ENCODE measurements around the gene EDRF1. TPM values are rescaled to one million over a fixed set of nuclear protein-coding genes. Genes with fewer than 3 reads are reported as not detected.

The EDRF1 gene
- total and polyA plus RNA-seq, 2 experiments from 2014 or later: 10.1 to 28.9 TPM

GRCh38 chr10:125783957-125784356 is 64.4 kb downstream of the EDRF1 start:
- no peak for DNase-seq (ENCODE audit: low spot score)
- Histone ChIP-seq H2AFZ (no peak overlapping the region), H3K9me3 (ENCODE audit: low read depth) (no peaks in the 10 kb centered on the region), H3K4me3 (no peak overlapping the region), H3K27me3 (no peaks in the 10 kb centered on the region), H3K4me2 (no peak overlapping the region), H4K20me1 (ENCODE audit: insufficient read depth, poor library complexity, severe bottlenecking) (no peaks in the 10 kb centered on the region), H3K4me1 (ENCODE audit: insufficient read depth) (no peaks in the 10 kb centered on the region), H3K27ac (no peak overlapping the region), H3K9me2 (replicated peaks; ENCODE audit: insufficient read depth) (no peaks in the 10 kb centered on the region), H3K79me2 (no peaks in the 10 kb centered on the region), H3K36me3 (replicated peaks; ENCODE audit: insufficient read depth, low read depth) (no peaks in the 10 kb centered on the region)
- no peak for TF ChIP-seq EZH2 (IDR thresholded peaks at IDR 0.05; ENCODE audit: borderline replicate concordance)
- WGBS (ENCODE audit: low lambda C conversion rate, missing lambda C conversion rate): 77% methylated on average over 6 of the region's 6 CpGs

GRCh38 chr10:125785791-125786190 is 66.3 kb downstream of the EDRF1 start:
- Histone ChIP-seq H3K9me3 (ENCODE audit: low read depth) (no peaks in the 10 kb centered on the region), H3K36me3 (replicated peaks; ENCODE audit: insufficient read depth, low read depth) (no peaks in the 10 kb centered on the region), H3K4me3 (no peak overlapping the region), H3K27ac (no peak overlapping the region), H4K20me1 (ENCODE audit: insufficient read depth, poor library complexity, severe bottlenecking) (no peaks in the 10 kb centered on the region), H3K79me2 (no peaks in the 10 kb centered on the region), H2AFZ (no peak overlapping the region), H3K4me2 (no peak overlapping the region), H3K4me1 (ENCODE audit: insufficient read depth) (no peaks in the 10 kb centered on the region), H3K9me2 (replicated peaks; ENCODE audit: insufficient read depth) (no peaks in the 10 kb centered on the region), H3K27me3 (no peaks in the 10 kb centered on the region)
- no peak for DNase-seq (ENCODE audit: low spot score)
- TF ChIP-seq CTCF (IDR thresholded peaks at IDR 0.05; ENCODE audit: poor library complexity): no peak
- no peak for TF ChIP-seq EZH2 (IDR thresholded peaks at IDR 0.05; ENCODE audit: borderline replicate concordance)
- TF ChIP-seq EZH2phosphoT487 (IDR thresholded peaks at IDR 0.05; ENCODE audit: low read depth, severe bottlenecking, unreplicated experiment): no peak
- WGBS (ENCODE audit: low lambda C conversion rate, missing lambda C conversion rate): 79% methylated on average over 9 of the region's 9 CpGs

GRCh38 chr10:125788156-125789034 is 68.9 kb downstream of the EDRF1 start:
- Histone ChIP-seq H3K79me2 (no peaks in the 10 kb centered on the region), H3K27me3 (no peaks in the 10 kb centered on the region), H3K4me1 (ENCODE audit: insufficient read depth) (no peaks in the 10 kb centered on the region), H4K20me1 (ENCODE audit: insufficient read depth, poor library complexity, severe bottlenecking) (no peaks in the 10 kb centered on the region), H3K9me2 (replicated peaks; ENCODE audit: insufficient read depth) (no peaks in the 10 kb centered on the region), H3K36me3 (replicated peaks; ENCODE audit: insufficient read depth, low read depth) (no peaks in the 10 kb centered on the region), H3K27ac (no peak overlapping the region), H3K4me3 (no peak overlapping the region), H2AFZ (no peak overlapping the region), H3K4me2 (no peak overlapping the region), H3K9me3 (ENCODE audit: low read depth) (no peaks in the 10 kb centered on the region)
- WGBS (ENCODE audit: low lambda C conversion rate, missing lambda C conversion rate): 91% methylated on average over 16 of the region's 17 CpGs
- DNase-seq (ENCODE audit: low spot score): no peak
- TF ChIP-seq EZH2 (IDR thresholded peaks at IDR 0.05; ENCODE audit: borderline replicate concordance) (no peak), EZH2phosphoT487 (IDR thresholded peaks at IDR 0.05; ENCODE audit: low read depth, severe bottlenecking, unreplicated experiment) (no peak), CTCF (IDR thresholded peaks at IDR 0.05; ENCODE audit: poor library complexity) (no peak)

Measured in hepatocyte (in vitro differentiated cells).